Fibroblast of skin of left quadriceps (primary cell): ENCODE results near the gene KCNH1.

Source experiments
- DNase-seq, 2 experiments: peaks; one replicate each; pipeline ENCODE4 v3.0.0-alpha.2; 2013; ENCODE audit warnings: low read depth in 2 of 2

Gene KCNH1

GRCh38 chr1:210866532-210866931, 267.4 kb downstream of the KCNH1 start:
- no peak for DNase-seq

- DNase-seq, result no peak
Measured at GRCh38 chr1:210857705-210858104, 276.2 kb downstream of the KCNH1 start.

- DNase-seq, result no peak
Measured at GRCh38 chr1:210857146-210857663, 276.7 kb downstream of the KCNH1 start.

GRCh38 chr1:210855440-210855839, 278.5 kb downstream of the KCNH1 start:
- no peak for DNase-seq

GRCh38 chr1:210853276-210853675, 280.7 kb downstream of the KCNH1 start:
- DNase-seq, result no peak

GRCh38 chr1:210850556-210850955, 283.4 kb downstream of the KCNH1 start:
- no peak for DNase-seq

GRCh38 chr1:210848474-210848873, 285.5 kb downstream of the KCNH1 start:
- no peak for DNase-seq

GRCh38 chr1:210841926-210842625, 291.9 kb downstream of the KCNH1 start:
- no peak for DNase-seq

- DNase-seq, result no peak
Measured at GRCh38 chr1:210830034-210831028, 303.6 kb downstream of the KCNH1 start.

- no peak for DNase-seq
Measured at GRCh38 chr1:210828996-210829596, 304.9 kb downstream of the KCNH1 start.

- no peak for DNase-seq
Measured at GRCh38 chr1:210827481-210827880, 306.5 kb downstream of the KCNH1 start.

- no peak for DNase-seq
Measured at GRCh38 chr1:210826686-210827085, 307.3 kb downstream of the KCNH1 start.

GRCh38 chr1:210822932-210823331, 311.0 kb downstream of the KCNH1 start:
- DNase-seq, result no peak

- DNase-seq, result no peak
Measured at GRCh38 chr1:210822241-210822640, 311.7 kb downstream of the KCNH1 start.

- DNase-seq, result no peak
Measured at GRCh38 chr1:210821615-210822014, 312.3 kb downstream of the KCNH1 start.

- no peak for DNase-seq
Measured at GRCh38 chr1:210819266-210819665, 314.7 kb downstream of the KCNH1 start.

GRCh38 chr1:210817385-210818275, 316.3 kb downstream of the KCNH1 start:
- no peak for DNase-seq

GRCh38 chr1:210815641-210816550, 318.1 kb downstream of the KCNH1 start:
- no peak for DNase-seq

GRCh38 chr1:210814382-210815123, 319.4 kb downstream of the KCNH1 start:
- DNase-seq, result no peak
